HepG2 (cell line): ENCODE results near the gene DNAJC12. TPM values are rescaled to one million over a fixed set of nuclear protein-coding genes. Genes with fewer than 3 reads are reported as not detected.

ENCODE experiments used
- ATM ChIP-seq: fragments of 450-650 bp; IDR thresholded peaks from 2 replicates; pipeline ENCODE4 v1.7.1; 2017; ENCODE audit warnings: mild to moderate bottlenecking, borderline replicate concordance
- CENPT ChIP-seq: sonication (generic); formaldehyde crosslinking; IDR thresholded peaks from 2 replicates; pipeline ENCODE4 v1.8.0; 2022; ENCODE audit warnings: low read depth, mild to moderate bottlenecking, moderate library complexity, missing genetic modification reagents
- ELF3 ChIP-seq: IDR thresholded peaks from 2 replicates; pipeline ENCODE4 v1.6.1; 2016; ENCODE audit warnings: missing genetic modification reagents, missing compliant biosample characterization
- FLYWCH1 ChIP-seq: sonication (generic); formaldehyde crosslinking; IDR thresholded peaks from 2 replicates; pipeline ENCODE4 v1.8.1; 2023; ENCODE audit warnings: mild to moderate bottlenecking, missing genetic modification reagents
- ISL2 ChIP-seq: sonication (generic); formaldehyde crosslinking; IDR thresholded peaks from 2 replicates; pipeline ENCODE4 v1.5.0; 2020; ENCODE audit warnings: missing genetic modification reagents
- KDM6A ChIP-seq: IDR thresholded peaks from 2 replicates; pipeline ENCODE4 v1.6.1; 2016; ENCODE audit warnings: low read depth
- MEF2D ChIP-seq: sonication (generic); formaldehyde crosslinking; IDR thresholded peaks from 2 replicates; pipeline ENCODE4 v1.5.1; 2020; ENCODE audit warnings: mild to moderate bottlenecking, missing genetic modification reagents
- MIER3 ChIP-seq: IDR thresholded peaks from 2 replicates; pipeline ENCODE4 v1.6.1; 2016; ENCODE audit warnings: missing compliant biosample characterization, borderline replicate concordance
- MTA3 ChIP-seq: sonication (generic); formaldehyde crosslinking; IDR thresholded peaks from 2 replicates; pipeline ENCODE4 v1.4.0; 2020; ENCODE audit warnings: missing genetic modification reagents
- PAF1 ChIP-seq: IDR thresholded peaks from 2 replicates; pipeline ENCODE4 v1.6.1; 2016; ENCODE audit warnings: missing genetic modification reagents, missing compliant biosample characterization
- SMARCE1 ChIP-seq: fragments of 450-650 bp; IDR thresholded peaks from 2 replicates; pipeline ENCODE4 v1.6.1; 2017; ENCODE audit warnings: borderline replicate concordance
- ZFAT ChIP-seq: sonication (generic); formaldehyde crosslinking; conservative IDR thresholded peaks from 2 replicates; pipeline ENCODE4 v1.8.1; 2023; ENCODE audit warnings: missing genetic modification reagents, inconsistent platforms
- ZFP37 ChIP-seq: sonication (generic); formaldehyde crosslinking; IDR thresholded peaks from 2 replicates; pipeline ENCODE4 v1.4.0; 2020; ENCODE audit warnings: missing genetic modification reagents, borderline replicate concordance
- ZNF367 ChIP-seq: sonication (generic); formaldehyde crosslinking; IDR thresholded peaks from 2 replicates; pipeline ENCODE4 v1.4.0; 2020; ENCODE audit warnings: missing genetic modification reagents, borderline replicate concordance
- ZNF510 ChIP-seq: sonication (generic); formaldehyde crosslinking; IDR thresholded peaks from 2 replicates; pipeline ENCODE4 v1.4.0; 2020; ENCODE audit warnings: low read depth, mild to moderate bottlenecking, missing genetic modification reagents
- ZNF598 ChIP-seq: sonication (generic); formaldehyde crosslinking; IDR thresholded peaks from 2 replicates; pipeline ENCODE4 v1.5.1; 2020; ENCODE audit warnings: mild to moderate bottlenecking, missing genetic modification reagents, borderline replicate concordance
- polyA plus RNA-seq, 8 experiments: library from polyadenylated mRNA; depleted of rRNA in 3 of 8; stranded (reverse) in 7 of 8; unstranded in 1 of 8; fragments of >200 nt; fragmentation: Illumina TruSeq in 4 of 8; extraction: Trizol in 4 of 8; gene quantifications; 2 replicates each; pipeline versions ENCODE4 v1.2.1 to v1.2.3, GENCODE V29; 2011 to 2016; ENCODE audit warnings: low read depth in 4 of 8, missing spikeins in 1 of 8, mixed read lengths in 1 of 8; ENCODE audit not compliant: insufficient read depth in 1 of 8
- total RNA-seq, 5 experiments: library from RNA; depleted of rRNA; stranded (reverse); fragments of >200 nt; fragmentation: Illumina TruSeq; extraction: Trizol; gene quantifications; 2 replicates each; pipeline ENCODE4 v1.2.3, GENCODE V29; 2016; ENCODE audit warnings: low read depth in 1 of 5
- TF ChIP-seq, protein P1 (sequence below): sonication (generic); formaldehyde crosslinking; IDR thresholded peaks from 2 replicates; pipeline ENCODE4 v1.4.0; 2020; ENCODE audit warnings: missing genetic modification reagents
- TF ChIP-seq, protein P2 (sequence below): sonication (generic); formaldehyde crosslinking; IDR thresholded peaks from 2 replicates; pipeline ENCODE4 v1.5.0; 2020; ENCODE audit warnings: mild to moderate bottlenecking, missing genetic modification reagents, borderline replicate concordance
- TF ChIP-seq, protein P3 (sequence below): fragments of 450-650 bp; IDR thresholded peaks from 2 replicates; pipeline ENCODE4 v1.6.1; 2017; ENCODE audit warnings: mild to moderate bottlenecking
- TF ChIP-seq, protein P4 (sequence below): fragments of 450-650 bp; IDR thresholded peaks from 2 replicates; pipeline ENCODE4 v1.6.1; 2017
- TF ChIP-seq, protein P5 (sequence below): sonication (generic); formaldehyde crosslinking; IDR thresholded peaks from 2 replicates; pipeline ENCODE4 v1.4.0; 2020; ENCODE audit warnings: missing genetic modification reagents; ENCODE audit errors: not compliant biosample characterization

The DNAJC12 gene
- total and polyA plus RNA-seq, 2 of the 13 experiments (the other 11 are each of a cell fraction or from before 2014, with no cell fraction given), result 11.6 to 43.9 TPM

DNA sequence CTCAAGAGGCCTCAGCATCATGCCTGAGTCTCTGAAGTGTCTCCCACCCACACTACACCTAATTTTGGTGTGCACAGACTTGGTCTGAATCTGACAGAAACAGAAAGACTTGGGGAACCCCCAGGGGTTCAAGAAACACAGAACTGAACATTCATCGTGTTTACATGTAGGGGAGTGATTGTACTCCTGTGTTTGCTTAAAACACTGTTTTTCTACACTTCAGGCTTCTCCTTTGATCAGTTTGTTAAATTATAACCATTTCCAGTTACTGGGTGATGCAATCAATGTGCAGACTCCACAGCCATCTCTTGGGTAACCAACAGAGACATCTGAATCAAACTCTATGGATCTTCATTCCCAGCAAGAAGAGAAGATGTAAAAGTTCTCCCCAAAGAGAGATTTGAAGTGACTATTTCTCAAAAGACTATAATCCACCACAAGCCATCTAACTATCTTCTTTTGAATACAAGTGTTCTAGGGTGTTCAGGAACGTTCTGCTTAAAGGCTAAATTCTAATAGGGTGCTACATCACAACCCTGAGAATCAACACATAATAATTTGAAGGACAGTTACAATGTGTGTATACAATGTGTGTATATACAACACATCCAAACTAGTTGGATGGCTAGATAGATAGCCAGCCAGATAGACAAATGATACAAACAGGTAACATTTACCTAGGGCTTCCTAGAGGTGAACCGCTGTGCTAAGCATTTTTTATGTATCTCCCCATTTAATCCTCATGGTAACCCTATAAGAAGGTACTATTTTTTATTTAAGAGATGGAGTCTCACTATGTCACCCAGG, 34.2 kb downstream of the DNAJC12 start (continued):
- TF ChIP-seq SMARCE1, result no peak
- peak; percentile 95 for TF ChIP-seq ISL2 (CRISPR knock-in tag)
- TF ChIP-seq, protein P1, sequence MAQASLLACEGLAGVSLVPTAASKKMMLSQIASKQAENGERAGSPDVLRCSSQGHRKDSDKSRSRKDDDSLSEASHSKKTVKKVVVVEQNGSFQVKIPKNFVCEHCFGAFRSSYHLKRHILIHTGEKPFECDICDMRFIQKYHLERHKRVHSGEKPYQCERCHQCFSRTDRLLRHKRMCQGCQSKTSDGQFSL (CRISPR knock-in tag), result no peak
- TF ChIP-seq ZNF598 (CRISPR knock-in tag), result no peak
- TF ChIP-seq, protein P2, sequence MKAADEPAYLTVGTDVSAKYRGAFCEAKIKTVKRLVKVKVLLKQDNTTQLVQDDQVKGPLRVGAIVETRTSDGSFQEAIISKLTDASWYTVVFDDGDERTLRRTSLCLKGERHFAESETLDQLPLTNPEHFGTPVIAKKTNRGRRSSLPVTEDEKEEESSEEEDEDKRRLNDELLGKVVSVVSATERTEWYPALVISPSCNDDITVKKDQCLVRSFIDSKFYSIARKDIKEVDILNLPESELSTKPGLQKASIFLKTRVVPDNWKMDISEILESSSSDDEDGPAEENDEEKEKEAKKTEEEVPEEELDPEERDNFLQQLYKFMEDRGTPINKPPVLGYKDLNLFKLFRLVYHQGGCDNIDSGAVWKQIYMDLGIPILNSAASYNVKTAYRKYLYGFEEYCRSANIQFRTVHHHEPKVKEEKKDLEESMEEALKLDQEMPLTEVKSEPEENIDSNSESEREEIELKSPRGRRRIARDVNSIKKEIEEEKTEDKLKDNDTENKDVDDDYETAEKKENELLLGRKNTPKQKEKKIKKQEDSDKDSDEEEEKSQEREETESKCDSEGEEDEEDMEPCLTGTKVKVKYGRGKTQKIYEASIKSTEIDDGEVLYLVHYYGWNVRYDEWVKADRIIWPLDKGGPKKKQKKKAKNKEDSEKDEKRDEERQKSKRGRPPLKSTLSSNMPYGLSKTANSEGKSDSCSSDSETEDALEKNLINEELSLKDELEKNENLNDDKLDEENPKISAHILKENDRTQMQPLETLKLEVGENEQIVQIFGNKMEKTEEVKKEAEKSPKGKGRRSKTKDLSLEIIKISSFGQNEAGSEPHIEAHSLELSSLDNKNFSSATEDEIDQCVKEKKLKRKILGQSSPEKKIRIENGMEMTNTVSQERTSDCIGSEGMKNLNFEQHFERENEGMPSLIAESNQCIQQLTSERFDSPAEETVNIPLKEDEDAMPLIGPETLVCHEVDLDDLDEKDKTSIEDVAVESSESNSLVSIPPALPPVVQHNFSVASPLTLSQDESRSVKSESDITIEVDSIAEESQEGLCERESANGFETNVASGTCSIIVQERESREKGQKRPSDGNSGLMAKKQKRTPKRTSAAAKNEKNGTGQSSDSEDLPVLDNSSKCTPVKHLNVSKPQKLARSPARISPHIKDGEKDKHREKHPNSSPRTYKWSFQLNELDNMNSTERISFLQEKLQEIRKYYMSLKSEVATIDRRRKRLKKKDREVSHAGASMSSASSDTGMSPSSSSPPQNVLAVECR (CRISPR knock-in tag), result no peak; the same call in 1 of the 2 replicates
- no peak for TF ChIP-seq FLYWCH1 (CRISPR knock-in tag)
- TF ChIP-seq ZFAT, result no peak
- TF ChIP-seq, protein P3, sequence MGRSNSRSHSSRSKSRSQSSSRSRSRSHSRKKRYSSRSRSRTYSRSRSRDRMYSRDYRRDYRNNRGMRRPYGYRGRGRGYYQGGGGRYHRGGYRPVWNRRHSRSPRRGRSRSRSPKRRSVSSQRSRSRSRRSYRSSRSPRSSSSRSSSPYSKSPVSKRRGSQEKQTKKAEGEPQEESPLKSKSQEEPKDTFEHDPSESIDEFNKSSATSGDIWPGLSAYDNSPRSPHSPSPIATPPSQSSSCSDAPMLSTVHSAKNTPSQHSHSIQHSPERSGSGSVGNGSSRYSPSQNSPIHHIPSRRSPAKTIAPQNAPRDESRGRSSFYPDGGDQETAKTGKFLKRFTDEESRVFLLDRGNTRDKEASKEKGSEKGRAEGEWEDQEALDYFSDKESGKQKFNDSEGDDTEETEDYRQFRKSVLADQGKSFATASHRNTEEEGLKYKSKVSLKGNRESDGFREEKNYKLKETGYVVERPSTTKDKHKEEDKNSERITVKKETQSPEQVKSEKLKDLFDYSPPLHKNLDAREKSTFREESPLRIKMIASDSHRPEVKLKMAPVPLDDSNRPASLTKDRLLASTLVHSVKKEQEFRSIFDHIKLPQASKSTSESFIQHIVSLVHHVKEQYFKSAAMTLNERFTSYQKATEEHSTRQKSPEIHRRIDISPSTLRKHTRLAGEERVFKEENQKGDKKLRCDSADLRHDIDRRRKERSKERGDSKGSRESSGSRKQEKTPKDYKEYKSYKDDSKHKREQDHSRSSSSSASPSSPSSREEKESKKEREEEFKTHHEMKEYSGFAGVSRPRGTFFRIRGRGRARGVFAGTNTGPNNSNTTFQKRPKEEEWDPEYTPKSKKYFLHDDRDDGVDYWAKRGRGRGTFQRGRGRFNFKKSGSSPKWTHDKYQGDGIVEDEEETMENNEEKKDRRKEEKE, result no peak
- TF ChIP-seq ZFP37 (CRISPR knock-in tag), result no peak
- peak; percentile 74 for TF ChIP-seq ELF3 (CRISPR knock-in tag)
- peak; percentile 97 for TF ChIP-seq KDM6A (CRISPR knock-in tag)
- TF ChIP-seq PAF1 (CRISPR knock-in tag), result no peak
- TF ChIP-seq MTA3 (CRISPR knock-in tag), result no peak
- peak; percentile 91; the same call in 1 of the 2 replicates for TF ChIP-seq MIER3
- TF ChIP-seq MEF2D (CRISPR knock-in tag), result 0 out of 2 replicates have a peak, but pooled peaks have one; percentile 23
- no peak for TF ChIP-seq ZNF367 (CRISPR knock-in tag)
- TF ChIP-seq, protein P4, sequence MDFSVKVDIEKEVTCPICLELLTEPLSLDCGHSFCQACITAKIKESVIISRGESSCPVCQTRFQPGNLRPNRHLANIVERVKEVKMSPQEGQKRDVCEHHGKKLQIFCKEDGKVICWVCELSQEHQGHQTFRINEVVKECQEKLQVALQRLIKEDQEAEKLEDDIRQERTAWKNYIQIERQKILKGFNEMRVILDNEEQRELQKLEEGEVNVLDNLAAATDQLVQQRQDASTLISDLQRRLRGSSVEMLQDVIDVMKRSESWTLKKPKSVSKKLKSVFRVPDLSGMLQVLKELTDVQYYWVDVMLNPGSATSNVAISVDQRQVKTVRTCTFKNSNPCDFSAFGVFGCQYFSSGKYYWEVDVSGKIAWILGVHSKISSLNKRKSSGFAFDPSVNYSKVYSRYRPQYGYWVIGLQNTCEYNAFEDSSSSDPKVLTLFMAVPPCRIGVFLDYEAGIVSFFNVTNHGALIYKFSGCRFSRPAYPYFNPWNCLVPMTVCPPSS, result no peak
- TF ChIP-seq, protein P5, sequence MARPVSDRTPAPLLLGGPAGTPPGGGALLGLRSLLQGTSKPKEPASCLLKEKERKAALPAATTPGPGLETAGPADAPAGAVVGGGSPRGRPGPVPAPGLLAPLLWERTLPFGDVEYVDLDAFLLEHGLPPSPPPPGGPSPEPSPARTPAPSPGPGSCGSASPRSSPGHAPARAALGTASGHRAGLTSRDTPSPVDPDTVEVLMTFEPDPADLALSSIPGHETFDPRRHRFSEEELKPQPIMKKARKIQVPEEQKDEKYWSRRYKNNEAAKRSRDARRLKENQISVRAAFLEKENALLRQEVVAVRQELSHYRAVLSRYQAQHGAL (CRISPR knock-in tag), result no peak
- no peak for TF ChIP-seq ATM
- peak; percentile 55; the same call in 1 of the 2 replicates for TF ChIP-seq ZNF510 (CRISPR knock-in tag)
- no peak for TF ChIP-seq CENPT
